Loucy (cell line): ENCODE data around the gene HOXC11.

Source experiments
- H2AFZ ChIP-seq: fragments of 200-600 bp; sonication (generic); 2 replicates; pipeline ENCODE4 v1.6.0; 2016; ENCODE audit warnings: antibody characterized with exemption, mild to moderate bottlenecking, low read length, moderate library complexity
- H3F3A ChIP-seq: fragments of 200-600 bp; 2 replicates; pipeline ENCODE4 v1.6.0; 2016; ENCODE audit warnings: antibody characterized with exemption, low read depth, mild to moderate bottlenecking
- H3K27me3 ChIP-seq: fragments of 200-600 bp; sonication (generic); 2 replicates; pipeline ENCODE4 v1.6.1; 2014; ENCODE audit warnings: low read length, mild to moderate bottlenecking; ENCODE audit not compliant: insufficient read depth, poor library complexity, severe bottlenecking
- H3K36me3 ChIP-seq: fragments of 200-600 bp; sonication (generic); 2 replicates; pipeline ENCODE4 v1.6.1; 2016; ENCODE audit warnings: low read length; ENCODE audit not compliant: insufficient read depth
- H3K4me1 ChIP-seq: fragments of 200-600 bp; sonication (generic); 2 replicates; pipeline ENCODE4 v1.5.1; 2014; ENCODE audit warnings: low read length, mild to moderate bottlenecking; ENCODE audit not compliant: insufficient read depth, poor library complexity, severe bottlenecking
- H3K4me2 ChIP-seq: fragments of 200-600 bp; sonication (generic); 2 replicates; pipeline ENCODE4 v1.6.0; 2014; ENCODE audit warnings: antibody characterized with exemption, low read length, low read depth, mild to moderate bottlenecking; ENCODE audit not compliant: poor library complexity, severe bottlenecking
- H3K4me3 ChIP-seq: fragments of 200-600 bp; sonication (generic); 2 replicates; pipeline ENCODE4 v1.5.1; 2014; ENCODE audit warnings: low read length, mild to moderate bottlenecking, mixed read lengths; ENCODE audit not compliant: poor library complexity, severe bottlenecking
- H3K79me2 ChIP-seq: fragments of 200-600 bp; sonication (generic); 2 replicates; pipeline ENCODE4 v1.6.1; 2014; ENCODE audit warnings: low read length; ENCODE audit not compliant: insufficient read depth
- H3K9ac ChIP-seq: fragments of 200-600 bp; sonication (generic); 2 replicates; pipeline ENCODE4 v1.6.0; 2014; ENCODE audit warnings: mild to moderate bottlenecking, low read depth, low read length, moderate library complexity; ENCODE audit not compliant: poor library complexity, severe bottlenecking
- H3K9me2 ChIP-seq: fragments of 200-600 bp; sonication (generic); replicated peaks from 2 replicates; pipeline ENCODE4 v1.6.1; 2016; ENCODE audit warnings: low read depth, low read length, mixed read lengths
- H3K9me3 ChIP-seq: fragments of 200-600 bp; sonication (generic); 2 replicates; pipeline ENCODE4 v1.6.1; 2014; ENCODE audit warnings: mild to moderate bottlenecking, antibody characterized with exemption, low read length, low read depth; ENCODE audit not compliant: insufficient read depth
- H4K20me1 ChIP-seq: fragments of 200-600 bp; sonication (generic); 2 replicates; pipeline ENCODE4 v1.6.0; 2014; ENCODE audit warnings: antibody characterized with exemption, low read length, mild to moderate bottlenecking; ENCODE audit not compliant: insufficient read depth, poor library complexity, severe bottlenecking
- CTCF ChIP-seq: fragments of 200-600 bp; sonication (generic); conservative IDR thresholded peaks from 2 replicates; pipeline ENCODE4 v1.5.1; 2014; ENCODE audit warnings: mild to moderate bottlenecking, antibody characterized with exemption, low read length
- EZH2phosphoT487 ChIP-seq: fragments of 200-600 bp; IDR thresholded peaks from 2 replicates; pipeline ENCODE4 v1.6.1; 2018; ENCODE audit warnings: antibody characterized with exemption, mild to moderate bottlenecking, moderate library complexity, borderline replicate concordance

The HOXC11 gene

DNA sequence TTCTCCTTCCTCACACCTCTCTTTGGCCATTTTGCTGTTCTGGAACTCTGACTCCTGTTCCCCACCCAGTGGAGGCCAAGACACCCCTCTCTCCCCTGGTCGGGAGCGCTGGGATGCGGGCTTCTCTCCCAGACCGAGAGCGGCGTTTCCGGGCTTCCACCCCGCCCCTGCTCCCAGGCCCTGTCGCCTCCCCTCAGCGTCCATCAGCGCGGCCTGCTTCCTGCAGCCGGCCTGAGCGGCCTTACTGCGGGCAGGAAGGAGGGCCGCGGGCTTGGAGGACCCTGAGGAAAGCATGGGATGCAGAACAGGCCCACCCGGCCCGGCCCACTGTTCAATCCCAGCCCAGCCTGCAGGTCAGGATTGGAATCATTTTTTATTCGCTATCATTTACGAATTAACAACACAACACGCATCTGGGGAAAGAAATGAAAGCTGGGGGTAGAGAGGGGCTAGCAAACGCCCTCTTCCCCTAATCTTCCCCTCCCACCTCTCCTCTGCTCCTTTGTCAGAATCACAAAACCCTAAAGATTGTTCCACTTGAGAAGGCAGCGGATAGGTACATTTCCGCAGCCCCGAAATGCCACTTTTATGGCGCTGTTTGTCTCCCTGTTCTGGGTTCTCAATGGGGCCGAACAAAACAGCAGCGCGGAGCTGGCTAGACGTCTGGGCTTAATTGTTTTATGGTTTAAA, 32.1 kb downstream of the HOXC11 start:
- Histone ChIP-seq H3K4me1 (peaks cover 4% of the 10 kb centered on the region), H3F3A (no peaks in the 10 kb centered on the region), H3K9me2 (no peaks in the 10 kb centered on the region), H4K20me1 (no peaks in the 10 kb centered on the region), H2AFZ (no peak overlapping the region), H3K4me3 (no peak overlapping the region), H3K9ac (no peak overlapping the region), H3K79me2 (no peaks in the 10 kb centered on the region), H3K4me2 (no peak overlapping the region), H3K36me3 (no peaks in the 10 kb centered on the region), H3K27me3 (no peaks in the 10 kb centered on the region), H3K9me3 (no peaks in the 10 kb centered on the region)
- TF ChIP-seq CTCF (no peak), EZH2phosphoT487 (no peak)

- H3K27me3 ChIP-seq, result no peaks in the 10 kb centered on the region
- no peak overlapping the region for H3K4me2 ChIP-seq
- no peak overlapping the region for H3K4me3 ChIP-seq
Measured at GRCh38 chr12:54005531-54005852, 32.6 kb downstream of the HOXC11 start.

DNA sequence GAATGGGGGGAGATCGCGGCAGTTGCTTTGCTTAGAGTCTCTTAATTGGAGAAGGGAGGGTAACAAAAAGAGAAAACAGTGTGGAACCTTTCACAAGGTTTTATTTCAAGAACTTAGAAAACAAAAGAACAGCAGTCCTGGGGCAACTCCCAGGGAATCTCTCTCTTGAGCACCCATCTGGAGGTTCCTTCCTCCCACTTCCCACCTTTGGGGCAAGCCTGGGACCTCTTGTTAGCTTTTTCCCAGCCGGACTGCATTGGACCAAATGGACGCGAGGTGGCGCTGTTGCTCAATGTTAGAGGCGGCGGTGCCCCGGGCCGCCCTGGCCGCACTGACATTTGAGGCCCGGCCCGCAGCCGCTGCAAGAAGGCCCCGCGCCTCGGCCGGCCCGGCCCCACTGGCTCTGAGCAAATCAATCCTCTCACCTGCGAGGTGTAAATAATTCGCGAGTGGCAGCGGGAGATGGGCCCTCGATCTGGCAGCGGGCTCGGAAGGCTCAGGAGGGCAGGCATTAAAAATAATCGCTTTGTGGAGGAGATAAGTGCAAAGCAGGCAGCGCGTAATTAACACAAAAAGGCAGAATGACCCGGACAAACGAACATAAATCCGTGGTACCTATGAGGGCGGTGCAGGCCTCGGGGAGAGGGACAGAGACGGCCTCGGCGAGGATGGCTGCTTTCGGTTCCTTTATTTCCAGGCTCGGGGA, 33.1 kb downstream of the HOXC11 start:
- TF ChIP-seq CTCF (peak; percentile 93), EZH2phosphoT487 (no peak)
- Histone ChIP-seq H3K36me3 (no peaks in the 10 kb centered on the region), H3K79me2 (no peaks in the 10 kb centered on the region), H4K20me1 (no peaks in the 10 kb centered on the region), H3K9me3 (no peaks in the 10 kb centered on the region), H3K4me1 (peaks cover 9% of the 10 kb centered on the region), H3K4me3 (no peak overlapping the region), H3K9me2 (no peaks in the 10 kb centered on the region), H2AFZ (no peak overlapping the region), H3F3A (no peaks in the 10 kb centered on the region), H3K9ac (no peak overlapping the region), H3K27me3 (no peaks in the 10 kb centered on the region), H3K4me2 (peak overlapping the region; percentile 43)

More at GRCh38 chr12:54005531-54005852, 32.6 kb downstream of the HOXC11 start:
- Histone ChIP-seq H3K4me1 (peaks cover 4% of the 10 kb centered on the region), H3F3A (no peaks in the 10 kb centered on the region), H3K9me3 (no peaks in the 10 kb centered on the region), H3K9ac (no peak overlapping the region), H2AFZ (no peak overlapping the region), H3K9me2 (no peaks in the 10 kb centered on the region), H3K79me2 (no peaks in the 10 kb centered on the region), H4K20me1 (no peaks in the 10 kb centered on the region), H3K36me3 (no peaks in the 10 kb centered on the region)
- no peak for TF ChIP-seq CTCF
- TF ChIP-seq EZH2phosphoT487, result no peak
